Fibroblast of mammary gland (primary cell): Measurements from ENCODE around the gene SCN8A.
A peak's percentile ranks its signal among the peaks of the same experiment; 100 is the strongest.

ENCODE experiments used
- DNase-seq: peaks from one replicate; pipeline ENCODE4 v3.0.0-alpha.2; 2010; ENCODE audit warnings: low read depth
- H3K4me3 ChIP-seq: 2 replicates; pipeline ENCODE4 v1.5.1; 2011; ENCODE audit warnings: low read depth, mild to moderate bottlenecking, low read length, moderate library complexity; ENCODE audit not compliant: control insufficient read depth
- CTCF ChIP-seq: conservative IDR thresholded peaks from 2 replicates; pipeline ENCODE4 v1.5.1; 2011; ENCODE audit warnings: low read depth, low read length, inconsistent platforms; ENCODE audit not compliant: control insufficient read depth, insufficient read depth

SCN8A gene

GRCh38 chr12:51759175-51759574 is 168.1 kb downstream of the SCN8A start:
- TF ChIP-seq CTCF: no peak
- no peak overlapping the region for H3K4me3 ChIP-seq
- DNase-seq: peak; percentile 73

DNA sequence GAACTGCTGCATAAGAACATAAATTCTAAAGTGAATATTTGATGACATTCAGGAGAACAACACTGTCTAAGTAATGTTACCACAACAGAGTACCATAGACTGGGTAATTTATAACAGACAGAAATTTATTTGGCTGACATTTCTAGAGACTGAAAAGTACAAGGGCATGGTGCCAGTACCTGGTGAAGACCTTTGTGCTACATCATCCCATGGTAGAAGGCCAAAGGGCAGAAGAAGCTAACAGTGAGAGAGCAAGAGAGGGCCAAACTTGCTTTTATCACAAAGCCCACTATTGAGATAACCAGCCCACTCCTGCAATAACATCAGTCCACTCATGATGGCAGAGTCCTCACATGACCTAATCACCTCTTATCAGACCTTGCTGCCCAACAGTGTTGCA is 168.7 kb downstream of the SCN8A start:
- no peak overlapping the region for H3K4me3 ChIP-seq
- DNase-seq: peak; percentile 6
- TF ChIP-seq CTCF: no peak

GRCh38 chr12:51760231-51760630 is 169.2 kb downstream of the SCN8A start:
- no peak overlapping the region for H3K4me3 ChIP-seq
- peak; percentile 5 for DNase-seq
- TF ChIP-seq CTCF: no peak

GRCh38 chr12:51763743-51764142 is 172.7 kb downstream of the SCN8A start:
- TF ChIP-seq CTCF: no peak
- no peak overlapping the region for H3K4me3 ChIP-seq
- no peak for DNase-seq

DNA sequence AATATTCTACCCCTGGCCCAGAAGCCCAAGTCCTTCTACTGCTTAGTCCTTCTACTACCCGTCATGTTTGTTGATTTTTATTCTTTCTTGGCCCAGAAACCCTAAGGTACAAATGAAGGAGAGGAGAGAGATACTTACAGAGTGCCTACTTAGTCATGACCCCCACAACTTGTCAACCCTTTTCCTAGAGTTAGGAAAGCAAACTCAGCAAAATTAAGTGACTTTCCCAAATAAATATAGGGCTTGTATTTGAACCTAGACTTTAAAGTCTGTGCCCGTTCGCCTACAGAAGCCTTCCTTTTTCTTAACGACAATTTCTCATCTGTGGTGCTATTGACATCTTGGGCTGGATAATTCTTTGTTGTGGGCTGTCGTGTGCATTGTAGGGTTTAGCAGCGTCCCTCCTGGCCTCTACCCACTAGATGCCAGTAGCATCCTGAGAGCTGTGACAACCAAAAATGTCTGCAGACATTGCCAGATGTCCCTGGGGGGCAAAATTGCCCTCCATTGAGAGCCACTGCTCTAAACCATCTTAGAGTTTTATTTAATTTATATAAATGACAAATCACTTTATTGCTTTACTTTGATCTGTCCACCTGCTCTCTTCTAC is 175.1 kb downstream of the SCN8A start:
- no peak overlapping the region for H3K4me3 ChIP-seq
- DNase-seq: no peak
- no peak for TF ChIP-seq CTCF

- DNase-seq: no peak
- no peak overlapping the region for H3K4me3 ChIP-seq
- TF ChIP-seq CTCF: no peak
Measured at GRCh38 chr12:51771008-51771407, 180.0 kb downstream of the SCN8A start.
